Measurements from ENCODE around the gene KRT74.

The KRT74 gene

GRCh38 chr12:52524898-52525591 is 48.6 kb downstream of the KRT74 start:
- in situ Hi-C loops (cut with MboI; ENCODE audit: low sequenced_read_pairs) = loop anchor here (25.0 kb wide), 1 partner anchor 388 kb away; no protein-coding TSS in a partner anchor

- in situ Hi-C loops (cut with MboI; ENCODE audit: low sequenced_read_pairs) = no loop called here
These were observed 49.3 kb downstream of the KRT74 start for GRCh38 chr12:52524241-52524897.

- in situ Hi-C loops (cut with MboI; ENCODE audit: low sequenced_read_pairs) = no loop called here
These were observed 49.8 kb downstream of the KRT74 start for GRCh38 chr12:52523824-52524223.

GRCh38 chr12:52522346-52523011 is 51.2 kb downstream of the KRT74 start:
- in situ Hi-C loops (cut with MboI; ENCODE audit: low sequenced_read_pairs) = no loop called here

- in situ Hi-C loops (cut with MboI; ENCODE audit: low sequenced_read_pairs) = no loop called here
These were observed 51.9 kb downstream of the KRT74 start for GRCh38 chr12:52521568-52522266.

GRCh38 chr12:52521175-52521567 is 52.5 kb downstream of the KRT74 start:
- in situ Hi-C loops (cut with MboI; ENCODE audit: low sequenced_read_pairs) = no loop called here

GRCh38 chr12:52519826-52520662 is 53.6 kb downstream of the KRT74 start, which contains the start of gene KRT5:
KRT5 (minus strand) TSS chr12:52520394; CDS start chr12:52520296, 98 bp downstream.
- in situ Hi-C loops (cut with MboI; ENCODE audit: low sequenced_read_pairs) = no loop called here

- in situ Hi-C loops (cut with MboI; ENCODE audit: low sequenced_read_pairs) = no loop called here
These were observed 54.3 kb downstream of the KRT74 start for GRCh38 chr12:52519387-52519703.

GRCh38 chr12:52518574-52519386 is 54.9 kb downstream of the KRT74 start:
- in situ Hi-C loops (cut with MboI; ENCODE audit: low sequenced_read_pairs) = no loop called here

- in situ Hi-C loops (cut with MboI; ENCODE audit: low sequenced_read_pairs) = no loop called here
These were observed 55.8 kb downstream of the KRT74 start for GRCh38 chr12:52517888-52518287.

- in situ Hi-C loops (cut with MboI; ENCODE audit: low sequenced_read_pairs) = no loop called here
These were observed 56.4 kb downstream of the KRT74 start for GRCh38 chr12:52517005-52517835.

- in situ Hi-C loops (cut with MboI; ENCODE audit: low sequenced_read_pairs) = no loop called here
These were observed 57.5 kb downstream of the KRT74 start for GRCh38 chr12:52515927-52516831.

All from HL-60/S4 (cell line).